ENCODE data around the gene FBXW8. TPM values are rescaled to one million over a fixed set of nuclear protein-coding genes. Genes with fewer than 3 reads are reported as not detected.

Gene FBXW8
- total RNA-seq, 4 donors from 2014 or later: 8.9 to 21.6 (median 12.2) TPM

DNA sequence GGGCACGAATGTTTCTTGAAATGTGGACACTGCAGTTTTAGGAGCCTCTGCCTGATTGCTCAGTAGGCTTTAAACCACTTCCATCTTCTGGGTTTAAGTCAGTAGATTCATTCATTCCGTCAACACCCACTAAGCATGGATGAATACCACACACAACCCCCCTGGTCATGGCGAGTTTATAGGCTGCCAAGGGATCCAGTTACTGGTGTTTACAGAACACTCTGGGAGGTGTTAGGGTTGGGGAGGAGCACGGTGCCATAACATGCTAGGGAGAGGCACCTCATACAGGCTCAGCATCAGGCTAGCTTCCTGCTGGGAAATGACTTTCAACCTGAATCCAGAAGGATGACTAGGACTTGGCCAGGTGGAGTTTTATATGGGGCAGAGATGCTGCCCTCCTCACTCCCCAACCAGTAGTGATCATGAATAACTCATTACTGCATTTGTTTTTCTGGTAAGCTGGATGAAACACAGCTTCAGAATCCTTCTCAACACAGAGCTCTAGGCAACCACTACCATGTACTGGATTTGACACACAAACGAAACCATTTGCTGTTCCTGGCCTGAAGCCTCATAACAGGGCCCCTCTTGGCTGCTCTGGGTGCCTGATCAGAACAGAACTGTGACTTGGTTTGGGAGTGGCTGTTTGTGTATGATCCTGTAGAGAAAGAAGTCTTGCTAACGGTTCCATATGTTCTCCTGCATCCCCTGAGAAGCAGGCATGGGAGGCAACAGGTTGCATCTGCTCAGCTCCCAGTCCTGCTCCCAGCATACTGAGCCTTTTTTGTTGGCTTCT, 47.9 kb downstream of the FBXW8 start:
- ATAC-seq (ENCODE audit: low FRiP score): no peak
- no peak for TF ChIP-seq CTCF (IDR thresholded peaks at IDR 0.05)
- no peak for DNase-seq (ENCODE audit: low spot score)

DNA sequence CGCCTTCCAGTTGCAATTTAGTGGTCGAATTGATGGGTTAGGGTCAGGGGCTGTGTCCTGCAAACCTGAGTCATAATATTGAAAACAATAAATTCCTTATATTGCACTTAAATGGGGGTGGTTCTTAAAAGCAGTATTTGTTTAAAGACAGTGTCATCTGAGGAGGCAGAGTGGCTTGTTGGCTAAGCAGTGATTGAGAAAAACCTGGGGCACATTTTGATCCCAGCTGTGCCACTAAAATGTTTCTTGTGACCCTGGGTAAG, 48.4 kb downstream of the FBXW8 start:
- ATAC-seq (ENCODE audit: low FRiP score) (no peak), DNase-seq (ENCODE audit: low spot score) (no peak)
- no peak for TF ChIP-seq CTCF (IDR thresholded peaks at IDR 0.05)

- ATAC-seq (ENCODE audit: low FRiP score): no peak
- no peak for TF ChIP-seq CTCF (IDR thresholded peaks at IDR 0.05)
- no peak for DNase-seq (ENCODE audit: low spot score)
Observed at GRCh38 chr12:116959845-116960514, 49.2 kb downstream of the FBXW8 start.

- no peak for ATAC-seq (ENCODE audit: low FRiP score)
- no peak for TF ChIP-seq CTCF (IDR thresholded peaks at IDR 0.05)
- DNase-seq (ENCODE audit: low spot score): no peak
Observed at GRCh38 chr12:116962197-116962596, 51.4 kb downstream of the FBXW8 start.

- TF ChIP-seq CTCF (IDR thresholded peaks at IDR 0.05): no peak
- DNase-seq (ENCODE audit: low spot score) (no peak), ATAC-seq (ENCODE audit: low FRiP score) (no peak)
Observed at GRCh38 chr12:116962783-116963356, 52.1 kb downstream of the FBXW8 start.

GRCh38 chr12:116964054-116965050, 53.6 kb downstream of the FBXW8 start:
- DNase-seq (ENCODE audit: low spot score): no peak
- no peak for ATAC-seq (ENCODE audit: low FRiP score)
- TF ChIP-seq CTCF (IDR thresholded peaks at IDR 0.05): no peak

All from omental fat pad (tissue), 4 donors.